ENCODE measurements around the gene TRIM24. TPM values are rescaled to one million over a fixed set of nuclear protein-coding genes. Genes with fewer than 3 reads are reported as not detected.

Gene TRIM24
- total RNA-seq, 4 donors from 2014 or later = 13.9 to 16.2 (median 14.1) TPM

GRCh38 chr7:138500892-138501291 is 40.8 kb downstream of the TRIM24 start:
- Histone ChIP-seq H3K27me3 (no peaks in the 10 kb centered on the region), H3K9me3 (no peaks in the 10 kb centered on the region), H3K4me1 (no peaks in the 10 kb centered on the region), H3K36me3 (peaks cover 0 to 14% of the 10 kb centered on the region in 2 donors), H3K4me3 (no peak overlapping the region), H3K27ac (no peak overlapping the region)
- WGBS, 2 donors (ENCODE audit: low coverage in 1 of 2) = 67 to 100% methylated on average over 1 of the region's 1 CpG
- TF ChIP-seq POLR2A (IDR thresholded peaks at IDR 0.05) (no peak), EP300 (IDR thresholded peaks at IDR 0.05) (no peak), CTCF (IDR thresholded peaks at IDR 0.05) (no peak), POLR2AphosphoS5 (IDR thresholded peaks at IDR 0.05) (no peak)
- no peak for ATAC-seq

GRCh38 chr7:138502023-138502767 is 42.1 kb downstream of the TRIM24 start:
- H3K4me1 ChIP-seq = no peaks in the 10 kb centered on the region
- H3K27me3 ChIP-seq = no peaks in the 10 kb centered on the region
- no peak overlapping the region for H3K27ac ChIP-seq
- H3K4me3 ChIP-seq = no peak overlapping the region
- no peak for ATAC-seq
- 82 to 93% methylated on average over 4 of the region's 4 CpGs for WGBS, 2 donors (ENCODE audit: low coverage in 1 of 2)
- no peaks in the 10 kb centered on the region for H3K9me3 ChIP-seq
- peaks cover 0 to 15% of the 10 kb centered on the region in 2 donors for H3K36me3 ChIP-seq
- TF ChIP-seq EP300 (IDR thresholded peaks at IDR 0.05) (no peak), POLR2A (IDR thresholded peaks at IDR 0.05) (no peak), POLR2AphosphoS5 (IDR thresholded peaks at IDR 0.05) (no peak), CTCF (IDR thresholded peaks at IDR 0.05) (no peak)

GRCh38 chr7:138505361-138505873 is 45.4 kb downstream of the TRIM24 start:
- Histone ChIP-seq H3K9me3 (no peaks in the 10 kb centered on the region), H3K4me3 (no peak overlapping the region), H3K36me3 (peaks cover 0 to 19% of the 10 kb centered on the region in 2 donors), H3K27me3 (no peaks in the 10 kb centered on the region), H3K4me1 (no peaks in the 10 kb centered on the region), H3K27ac (no peak overlapping the region)
- ATAC-seq = no peak
- WGBS, 2 donors (ENCODE audit: low coverage in 1 of 2) = 91 to 100% methylated on average over 1 to 2 of the region's 2 CpGs
- TF ChIP-seq POLR2AphosphoS5 (IDR thresholded peaks at IDR 0.05) (no peak), CTCF (IDR thresholded peaks at IDR 0.05) (no peak), POLR2A (IDR thresholded peaks at IDR 0.05) (no peak), EP300 (IDR thresholded peaks at IDR 0.05) (no peak)

- Histone ChIP-seq H3K4me3 (no peak overlapping the region), H3K9me3 (no peaks in the 10 kb centered on the region), H3K27me3 (no peaks in the 10 kb centered on the region), H3K27ac (no peak overlapping the region), H3K4me1 (no peaks in the 10 kb centered on the region), H3K36me3 (peaks cover 0 to 27% of the 10 kb centered on the region in 2 donors)
- TF ChIP-seq POLR2AphosphoS5 (IDR thresholded peaks at IDR 0.05) = no peak
- TF ChIP-seq CTCF (IDR thresholded peaks at IDR 0.05) = no peak
- no peak for TF ChIP-seq EP300 (IDR thresholded peaks at IDR 0.05)
- no peak for TF ChIP-seq POLR2A (IDR thresholded peaks at IDR 0.05)
- WGBS, 2 donors (ENCODE audit: low coverage in 1 of 2) = 0 to 71% methylated on average over 1 of the region's 1 CpG
- no peak for ATAC-seq
These were observed 46.7 kb downstream of the TRIM24 start for GRCh38 chr7:138506764-138507163.

GRCh38 chr7:138510003-138510402 is 49.9 kb downstream of the TRIM24 start:
- H3K4me3 ChIP-seq = no peak overlapping the region
- TF ChIP-seq POLR2A (IDR thresholded peaks at IDR 0.05) (no peak), POLR2AphosphoS5 (IDR thresholded peaks at IDR 0.05) (no peak), CTCF (IDR thresholded peaks at IDR 0.05) (no peak), EP300 (IDR thresholded peaks at IDR 0.05) (no peak)
- H3K27me3 ChIP-seq = no peaks in the 10 kb centered on the region
- 85 to 87% methylated on average over 3 of the region's 3 CpGs for WGBS, 2 donors (ENCODE audit: low coverage in 1 of 2)
- no peaks in the 10 kb centered on the region for H3K4me1 ChIP-seq
- peaks cover 0 to 33% of the 10 kb centered on the region in 2 donors for H3K36me3 ChIP-seq
- no peak for ATAC-seq
- no peaks in the 10 kb centered on the region for H3K9me3 ChIP-seq
- H3K27ac ChIP-seq = no peak overlapping the region

Data from gastroesophageal sphincter (tissue), 4 donors.